Mesendoderm (in vitro differentiated cells): Measurements from ENCODE around the gene MAN2B2. TPM values are rescaled to one million over a fixed set of nuclear protein-coding genes. Genes with fewer than 3 reads are reported as not detected.

Source experiments
- DNase-seq: peaks from one replicate; pipeline ENCODE4 v3.0.0; 2013
- H2AK5ac ChIP-seq: 2 replicates; pipeline ENCODE4 v1.6.1; 2013; ENCODE audit warnings: low read length, inconsistent platforms
- H2BK120ac ChIP-seq: 2 replicates; pipeline ENCODE4 v1.6.1; 2013; ENCODE audit warnings: low read depth, mild to moderate bottlenecking, low read length, moderate library complexity, mixed read lengths
- H2BK15ac ChIP-seq: replicated peaks from 2 replicates; pipeline ENCODE4 v1.6.1; 2013; ENCODE audit warnings: low read depth, mild to moderate bottlenecking, moderate library complexity
- H2BK5ac ChIP-seq: 2 replicates; pipeline ENCODE4 v1.6.1; 2013; ENCODE audit warnings: low read length, inconsistent platforms
- H3K18ac ChIP-seq: 2 replicates; pipeline ENCODE4 v1.6.1; 2013; ENCODE audit warnings: mild to moderate bottlenecking, low read length, mixed read lengths
- H3K23ac ChIP-seq: one replicate; pipeline ENCODE4 v1.6.1; 2013; ENCODE audit warnings: low read length
- H3K27ac ChIP-seq: 2 replicates; pipeline ENCODE4 v1.5.1; 2013; ENCODE audit warnings: low read depth, mild to moderate bottlenecking, inconsistent platforms, low read length, moderate library complexity
- H3K27me3 ChIP-seq: 2 replicates; pipeline ENCODE4 v1.6.1; 2013; ENCODE audit warnings: low read length, control low read depth, mild to moderate bottlenecking, inconsistent platforms; ENCODE audit not compliant: insufficient read depth, poor library complexity
- H3K36me3 ChIP-seq: 2 replicates; pipeline ENCODE4 v1.6.1; 2013; ENCODE audit warnings: low read length, inconsistent platforms; ENCODE audit not compliant: control insufficient read depth, insufficient read depth
- H3K4ac ChIP-seq: one replicate; pipeline ENCODE4 v1.6.1; 2013; ENCODE audit warnings: low read depth, mild to moderate bottlenecking, low read length, moderate library complexity
- H3K4me1 ChIP-seq: 2 replicates; pipeline ENCODE4 v1.6.1; 2013; ENCODE audit warnings: low read depth, low read length, inconsistent platforms; ENCODE audit not compliant: control insufficient read depth
- H3K4me2 ChIP-seq: 2 replicates; pipeline ENCODE4 v1.6.1; 2013; ENCODE audit warnings: low read length
- H3K4me3 ChIP-seq: 2 replicates; pipeline ENCODE4 v1.5.1; 2013; ENCODE audit warnings: mild to moderate bottlenecking, low read length
- H3K56ac ChIP-seq: one replicate; pipeline ENCODE4 v1.6.1; 2013; ENCODE audit warnings: low read length
- H3K79me1 ChIP-seq: 2 replicates; pipeline ENCODE4 v1.6.1; 2013; ENCODE audit warnings: low read length, inconsistent platforms
- H3K79me2 ChIP-seq: 2 replicates; pipeline ENCODE4 v1.6.1; 2013; ENCODE audit warnings: mild to moderate bottlenecking, low read length; ENCODE audit not compliant: control insufficient read depth, insufficient read depth
- H3K9ac ChIP-seq: 2 replicates; pipeline ENCODE4 v1.6.1; 2013; ENCODE audit warnings: low read length, inconsistent platforms
- H4K5ac ChIP-seq: one replicate; pipeline ENCODE4 v1.6.1; 2013; ENCODE audit warnings: low read length
- H4K8ac ChIP-seq: one replicate; pipeline ENCODE4 v1.6.1; 2013; ENCODE audit warnings: low read depth, mild to moderate bottlenecking, control low read depth, low read length, moderate library complexity
- WGBS: extraction: QIAGEN DNeasy Blood & Tissue Kit; methylation state at CpG from one replicate; pipeline ENCODE4 v1.1.7; 2013; ENCODE audit warnings: low lambda C conversion rate, missing lambda C conversion rate; ENCODE audit not compliant: insufficient coverage; ENCODE audit errors: extremely low coverage; 5-methylcytosine and 5-hydroxymethylcytosine counted together
- polyA plus RNA-seq, 2 experiments: library from polyadenylated mRNA; stranded (reverse); fragments of 200-250 nt; gene quantifications; one replicate each; pipeline ENCODE4 v1.2.3, GENCODE V29; 2013

Gene MAN2B2
- 1.3 TPM for polyA plus RNA-seq (2013, experiment 1 of 2)
- 1.3 TPM for polyA plus RNA-seq (2013, experiment 2 of 2)

- Histone ChIP-seq H3K36me3 (no peaks in the 10 kb centered on the region), H3K56ac (peak within 1 kb of the TSS; percentile 95), H3K4me1 (no peaks in the 10 kb centered on the region), H3K4me2 (peak within 1 kb of the TSS; percentile 93), H3K79me1 (no peaks in the 10 kb centered on the region), H2AK5ac (no peak within 1 kb of the TSS), H3K4ac (no peak within 1 kb of the TSS), H2BK15ac (no peak within 1 kb of the TSS), H3K27ac (no peak within 1 kb of the TSS), H2BK120ac (no peak within 1 kb of the TSS), H3K79me2 (no peaks in the 10 kb centered on the region), H3K23ac (peak within 1 kb of the TSS; percentile 45), H3K9ac (peak within 1 kb of the TSS; percentile 85), H4K5ac (no peak within 1 kb of the TSS), H2BK5ac (no peak within 1 kb of the TSS), H4K8ac (no peak within 1 kb of the TSS), H3K27me3 (no peaks in the 10 kb centered on the region), H3K4me3 (peak within 1 kb of the TSS; percentile 82), H3K18ac (no peak within 1 kb of the TSS)
- no CpG with 5 or more reads among the region's 62 CpGs for whole genome bisulfite sequencing
- DNase-seq, result peak; percentile 88
These were observed at the start of gene MAN2B2 for GRCh38 chr4:6574747-6575502. Gene MAN2B2 (plus strand): TSS chr4:6575189. CDS start chr4:6575211, 22 bp downstream.

DNA sequence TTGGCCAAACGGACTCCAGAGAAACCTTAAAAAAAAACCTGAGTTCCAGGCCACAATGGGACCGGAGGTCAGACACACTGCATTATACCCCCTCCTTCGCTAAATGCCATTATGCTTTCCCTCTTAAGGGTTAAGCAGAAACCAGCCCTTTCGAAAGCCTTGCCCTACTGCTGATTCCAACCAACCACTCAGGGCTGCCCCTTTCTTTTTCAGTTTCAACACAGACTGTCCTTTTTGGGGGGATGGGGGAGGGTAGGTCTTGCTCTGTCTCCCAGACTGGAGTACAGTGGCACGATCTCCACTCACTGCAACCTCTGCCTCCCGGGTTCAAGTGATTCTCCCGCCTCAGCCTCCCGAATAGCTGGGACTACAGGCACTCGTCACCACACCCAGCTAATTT lies 49.5 kb upstream of the MAN2B2 start:
- H2BK5ac ChIP-seq, result no peak overlapping the region
- no peak overlapping the region for H3K4me2 ChIP-seq
- H4K5ac ChIP-seq, result no peak overlapping the region
- no peak overlapping the region for H3K4ac ChIP-seq
- peak overlapping the region; percentile 9 for H3K27ac ChIP-seq
- no peaks in the 10 kb centered on the region for H3K36me3 ChIP-seq
- DNase-seq, result no peak
- no peak overlapping the region for H3K18ac ChIP-seq
- no peak overlapping the region for H2BK15ac ChIP-seq
- H3K27me3 ChIP-seq, result no peaks in the 10 kb centered on the region
- no peak overlapping the region for H3K56ac ChIP-seq
- no peak overlapping the region for H3K4me3 ChIP-seq
- WGBS, result no CpG with 5 or more reads among the region's 9 CpGs
- H3K79me2 ChIP-seq, result no peaks in the 10 kb centered on the region
- H3K23ac ChIP-seq, result no peak overlapping the region
- no peak overlapping the region for H3K9ac ChIP-seq
- H2BK120ac ChIP-seq, result no peak overlapping the region
- H3K4me1 ChIP-seq, result peaks cover 19% of the 10 kb centered on the region
- no peak overlapping the region for H4K8ac ChIP-seq
- H2AK5ac ChIP-seq, result no peak overlapping the region
- no peaks in the 10 kb centered on the region for H3K79me1 ChIP-seq

- Histone ChIP-seq H3K79me1 (no peaks in the 10 kb centered on the region), H4K5ac (no peak overlapping the region), H3K23ac (no peak overlapping the region), H3K4me2 (no peak overlapping the region), H3K4ac (no peak overlapping the region), H3K56ac (peak overlapping the region; percentile 54), H4K8ac (no peak overlapping the region), H3K9ac (peak overlapping the region; percentile 31), H3K18ac (peak overlapping the region; percentile 13), H2AK5ac (peak overlapping the region; percentile 16), H3K27me3 (no peaks in the 10 kb centered on the region), H3K79me2 (no peaks in the 10 kb centered on the region), H2BK120ac (no peak overlapping the region), H2BK15ac (no peak overlapping the region), H3K27ac (peak overlapping the region; percentile 49), H3K4me1 (peaks cover 19% of the 10 kb centered on the region), H3K4me3 (no peak overlapping the region), H2BK5ac (peak overlapping the region; percentile 34), H3K36me3 (no peaks in the 10 kb centered on the region)
- WGBS, result no CpG with 5 or more reads among the region's 5 CpGs
- DNase-seq, result peak; percentile 49
These were observed 48.8 kb upstream of the MAN2B2 start for GRCh38 chr4:6526156-6526555.

GRCh38 chr4:6526671-6527091 lies 48.3 kb upstream of the MAN2B2 start:
- Histone ChIP-seq H3K79me2 (no peaks in the 10 kb centered on the region), H3K23ac (no peak overlapping the region), H2AK5ac (no peak overlapping the region), H4K5ac (no peak overlapping the region), H3K4ac (no peak overlapping the region), H3K4me2 (no peak overlapping the region), H3K4me1 (peaks cover 19% of the 10 kb centered on the region), H2BK5ac (peak overlapping the region; percentile 84), H3K4me3 (no peak overlapping the region), H3K56ac (peak overlapping the region; percentile 72), H3K36me3 (no peaks in the 10 kb centered on the region), H3K9ac (peak overlapping the region; percentile 36), H3K79me1 (no peaks in the 10 kb centered on the region), H3K27me3 (no peaks in the 10 kb centered on the region), H2BK15ac (no peak overlapping the region), H3K18ac (peak overlapping the region; percentile 34), H3K27ac (peak overlapping the region; percentile 94), H4K8ac (no peak overlapping the region), H2BK120ac (peak overlapping the region; percentile 88)
- peak; percentile 86 for DNase-seq
- no CpG with 5 or more reads among the region's 9 CpGs for WGBS

DNA sequence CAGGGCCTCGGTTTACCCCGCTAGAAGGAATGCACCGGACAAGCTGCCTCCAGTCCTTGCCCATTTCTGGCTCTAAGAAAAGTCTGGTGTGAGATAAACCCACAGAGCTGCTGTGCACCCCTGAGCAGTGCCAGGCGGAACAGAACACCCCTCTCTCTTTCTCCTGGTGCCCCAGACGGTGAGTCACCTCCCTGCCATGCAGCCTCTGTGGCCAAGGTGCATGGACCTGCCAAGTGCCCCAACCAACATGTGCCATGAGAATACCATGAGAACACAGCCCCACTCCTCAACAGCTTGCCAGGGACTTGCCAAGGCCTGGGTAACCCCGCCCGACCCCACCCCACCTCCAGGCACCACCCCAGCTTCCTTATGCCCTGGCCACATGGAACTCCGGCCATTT lies 47.7 kb upstream of the MAN2B2 start:
- H3K4me3 ChIP-seq, result no peak overlapping the region
- H3K9ac ChIP-seq, result peak overlapping the region; percentile 36
- no CpG with 5 or more reads among the region's 8 CpGs for WGBS
- H3K27me3 ChIP-seq, result no peaks in the 10 kb centered on the region
- no peaks in the 10 kb centered on the region for H3K79me1 ChIP-seq
- peak overlapping the region; percentile 94 for H3K27ac ChIP-seq
- no peak overlapping the region for H3K4me2 ChIP-seq
- peak overlapping the region; percentile 99 for H3K4ac ChIP-seq
- peak overlapping the region; percentile 72 for H3K56ac ChIP-seq
- H2BK120ac ChIP-seq, result peak overlapping the region; percentile 88
- H3K36me3 ChIP-seq, result no peaks in the 10 kb centered on the region
- no peak for DNase-seq
- H2BK15ac ChIP-seq, result no peak overlapping the region
- H3K18ac ChIP-seq, result peak overlapping the region; percentile 34
- no peak overlapping the region for H4K5ac ChIP-seq
- H3K79me2 ChIP-seq, result no peaks in the 10 kb centered on the region
- no peak overlapping the region for H2AK5ac ChIP-seq
- H2BK5ac ChIP-seq, result no peak overlapping the region
- peaks cover 19% of the 10 kb centered on the region for H3K4me1 ChIP-seq
- no peak overlapping the region for H3K23ac ChIP-seq
- peak overlapping the region; percentile 30 for H4K8ac ChIP-seq
